ENCODE data around the gene CDH4.

- TF ChIP-seq CTCF (IDR thresholded peaks at IDR 0.05) = no peak
- TF ChIP-seq POLR2A (IDR thresholded peaks at IDR 0.05) = no peak
These were observed 510.2 kb downstream of the CDH4 start for GRCh38 chr20:61762167-61762710.

All from prostate gland (tissue), 2 donors.